ENCODE results near the gene PRSS3. TPM values are rescaled to one million over a fixed set of nuclear protein-coding genes. Genes with fewer than 3 reads are reported as not detected.
A peak's percentile ranks its signal among the peaks of the same experiment; 100 is the strongest.

Gene PRSS3
- total and polyA plus RNA-seq, 7 donors = 8.9 to 519 (median 247) TPM; not detected in 3

DNA sequence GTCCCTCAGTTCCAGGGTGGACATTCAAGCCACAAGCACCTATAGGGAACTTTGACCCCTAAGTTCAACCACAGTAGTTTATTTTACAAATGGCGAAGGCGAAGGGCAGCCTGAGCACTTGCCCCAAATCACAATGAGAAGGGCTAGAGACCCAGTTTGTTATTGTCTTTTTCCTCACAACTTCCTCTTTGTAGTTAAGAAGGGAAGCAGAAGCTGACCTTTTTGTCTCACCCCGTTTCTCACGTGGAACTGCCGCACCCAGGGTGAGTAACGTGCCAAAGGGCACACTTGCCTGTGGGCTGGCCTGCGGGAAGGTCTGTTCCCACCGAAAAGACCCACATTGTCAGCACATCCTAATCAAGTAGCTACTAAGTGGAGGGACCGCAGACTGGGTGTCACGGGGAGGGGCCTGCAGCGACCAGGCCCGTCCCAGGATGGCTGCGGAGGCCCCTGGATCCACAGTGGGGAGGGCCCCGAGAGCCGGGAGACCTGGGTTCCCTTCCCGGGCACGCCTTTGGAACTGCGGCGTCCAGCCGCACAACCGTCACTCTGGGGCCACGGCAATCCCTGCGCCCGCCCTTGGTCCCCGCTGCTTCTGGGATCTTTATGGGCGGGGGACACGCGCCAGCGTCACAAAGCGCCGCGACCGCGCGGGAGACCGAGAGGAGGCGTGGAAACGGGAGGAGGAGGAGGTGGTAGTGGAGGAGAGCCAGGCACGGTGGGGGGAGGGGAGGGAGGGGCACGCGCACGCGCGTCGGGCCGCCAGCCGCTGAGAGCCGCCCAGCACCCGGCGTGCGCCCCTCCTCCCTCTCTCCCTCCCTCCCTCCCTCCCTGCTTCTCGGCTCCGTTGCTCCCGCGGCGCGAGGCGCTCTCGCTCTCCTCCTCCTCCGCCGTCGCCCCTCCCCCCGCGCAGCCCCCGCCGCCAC is 21.2 kb downstream of the PRSS3 start, which contains the start of gene UBE2R2:
Gene UBE2R2 (plus strand): TSS at position 834 of the 926 bp plus-strand sequence. CDS start 598 bp downstream, outside the sequence.
- peak; percentile 95 for DNase-seq
- Histone ChIP-seq H3K4me1 (peaks cover 0 to 60% (median 54%) of the 10 kb centered on the region in 4 donors), H3K9me3 (no peaks in the 10 kb centered on the region), H3K36me3 (no peaks in the 10 kb centered on the region), H3K4me3 (peak within 1 kb of the TSS; percentile 96 to 97 (median 96)), H3K27me3 (no peaks in the 10 kb centered on the region), H3K27ac (peak within 1 kb of the TSS; percentile 96 to 99 (median 98))
- WGBS, 2 donors = 1% methylated on average over 65 to 66 of the region's 66 CpGs
- TF ChIP-seq POLR2A (IDR thresholded peaks at IDR 0.05) (peak; percentile 57 to 76), CTCF (IDR thresholded peaks at IDR 0.05) (no peak), POLR2AphosphoS5 (IDR thresholded peaks at IDR 0.05) (peak; percentile 72 to 91 (median 84)), EP300 (IDR thresholded peaks at IDR 0.05) (no peak)
- intact Hi-C loops (cut with DNase I) = loop anchor here (10.0 kb wide), 3 partner anchors 228 to 558 kb away; partner anchors contain the start of genes MYORG and UBAP2

GRCh38 chr9:33817327-33818166 is 22.2 kb downstream of the PRSS3 start:
- no peaks in the 10 kb centered on the region for H3K9me3 ChIP-seq
- peaks cover 0 to 68% (median 55%) of the 10 kb centered on the region in 4 donors for H3K4me1 ChIP-seq
- DNase-seq = peak; percentile 83
- intact Hi-C loops (cut with DNase I) = loop anchor here (10.0 kb wide), 3 partner anchors 227 to 557 kb away; partner anchors contain the start of genes MYORG and UBAP2
- WGBS, 2 donors = 0 to 1% methylated on average over 81 of the region's 81 CpGs
- TF ChIP-seq CTCF (IDR thresholded peaks at IDR 0.05) (peak in 1 of 4 experiments; percentile 20), POLR2A (IDR thresholded peaks at IDR 0.05) (no peak), EP300 (IDR thresholded peaks at IDR 0.05) (no peak), POLR2AphosphoS5 (IDR thresholded peaks at IDR 0.05) (no peak)
- H3K27me3 ChIP-seq = no peaks in the 10 kb centered on the region
- H3K4me3 ChIP-seq = peak overlapping the region; percentile 96 to 97 (median 96)
- H3K27ac ChIP-seq = peak overlapping the region; percentile 96 to 99 (median 98)
- H3K36me3 ChIP-seq = no peaks in the 10 kb centered on the region

- Histone ChIP-seq H3K36me3 (no peaks in the 10 kb centered on the region), H3K4me1 (peaks cover 0 to 66% (median 54%) of the 10 kb centered on the region in 4 donors), H3K27me3 (no peaks in the 10 kb centered on the region), H3K27ac (peak overlapping the region; percentile 96 to 99 (median 98)), H3K4me3 (peak overlapping the region; percentile 96 to 97 (median 96)), H3K9me3 (no peaks in the 10 kb centered on the region)
- intact Hi-C loops (cut with DNase I) = loop anchor here (10.0 kb wide), 3 partner anchors 226 to 556 kb away; partner anchors contain the start of genes MYORG and UBAP2
- DNase-seq = no peak
- TF ChIP-seq POLR2AphosphoS5 (IDR thresholded peaks at IDR 0.05) (peak in 3 of 4 donors; percentile 48 to 56 (median 51)), CTCF (IDR thresholded peaks at IDR 0.05) (no peak)
- WGBS, 2 donors = 0 to 1% methylated on average over 18 of the region's 18 CpGs
These were observed 22.9 kb downstream of the PRSS3 start for GRCh38 chr9:33818167-33818846.
